GM23338 (cell line): ENCODE data around the gene FYTTD1.

Experiments
- CREB1 ChIP-seq: fragments of 250-450 bp; sonication (Bioruptor Pico); IDR thresholded peaks from 2 replicates; pipeline ENCODE4 v1.5.0; 2020; ENCODE audit warnings: low read depth, mild to moderate bottlenecking, moderate library complexity
- CTCF ChIP-seq, 2 experiments: fragments of 200-600 bp in 1 of 2; sonication (generic) in 1 of 2; conservative IDR thresholded peaks; 2 replicates each; pipeline versions ENCODE4 v1.5.1 to v1.6.1; 2016 to 2017; ENCODE audit warnings: antibody characterized with exemption in 2 of 2, low read depth in 2 of 2, mild to moderate bottlenecking in 2 of 2, moderate library complexity in 1 of 2
- EZH2 ChIP-seq: fragments of 200-600 bp; sonication (generic); IDR thresholded peaks from one replicate; pipeline ENCODE4 v1.8.0; 2017; ENCODE audit warnings: antibody characterized with exemption, mild to moderate bottlenecking, low read depth; ENCODE audit not compliant: unreplicated experiment
- JUNB ChIP-seq: IDR thresholded peaks from one replicate; pipeline ENCODE4 v1.6.1; 2016; ENCODE audit warnings: antibody characterized with exemption; ENCODE audit not compliant: unreplicated experiment
- NANOG ChIP-seq: IDR thresholded peaks from 2 replicates; pipeline ENCODE4 v1.6.1; 2016; ENCODE audit warnings: antibody characterized with exemption, borderline replicate concordance
- POLR2AphosphoS5 ChIP-seq: IDR thresholded peaks from 2 replicates; pipeline ENCODE4 v1.6.1; 2016; ENCODE audit warnings: antibody characterized with exemption, low read depth
- REST ChIP-seq: IDR thresholded peaks from one replicate; pipeline ENCODE4 v1.6.1; 2018; ENCODE audit warnings: antibody characterized with exemption; ENCODE audit not compliant: unreplicated experiment
- STAT1 ChIP-seq: IDR thresholded peaks from one replicate; pipeline ENCODE4 v1.6.1; 2016; ENCODE audit warnings: antibody characterized with exemption; ENCODE audit not compliant: unreplicated experiment
- ZNF331 ChIP-seq: fragments of 250-450 bp; sonication (Bioruptor Pico); IDR thresholded peaks from 2 replicates; pipeline ENCODE4 v1.5.0; 2020; ENCODE audit warnings: low read depth, mild to moderate bottlenecking, moderate library complexity

- TF ChIP-seq CTCF (conservative IDR thresholded peaks at IDR 0.05; ENCODE audit: low read depth in 2 of 2) (no peak), POLR2AphosphoS5 (no peak), EZH2 (no peak), STAT1 (no peak), REST (no peak), CREB1 (CRISPR knock-in tag) (no peak), NANOG (no peak), JUNB (no peak), ZNF331 (no peak)
Observed at GRCh38 chr3:197709135-197709534, 40.5 kb upstream of the FYTTD1 start.
